Hematopoietic multipotent progenitor cell (in vitro differentiated cells): ENCODE results near the gene TMEM269. TPM values are rescaled to one million over a fixed set of nuclear protein-coding genes. Genes with fewer than 3 reads are reported as not detected.

Experiments
- DNase-seq, 3 donors: peaks; one replicate each; pipeline ENCODE4 v3.0.0-alpha.2; 2011 to 2015; ENCODE audit warnings: low read depth in 2 of 3, low spot score in 2 of 3
- total RNA-seq: library from RNA; depleted of rRNA; stranded (reverse); fragments of >200 nt; gene quantifications from one replicate; pipeline ENCODE4 v1.2.3, GENCODE V29; 2012

Gene TMEM269
- total RNA-seq, 1 donor, result under 0.01 TPM

- DNase-seq, result peak; percentile 69 to 97 (median 94)
These were observed 61.7 kb downstream of the TMEM269 start, which contains the start of gene ZNF691 for GRCh38 chr1:42846257-42847110. ZNF691 (plus strand) TSS chr1:42846613; CDS start chr1:42849659, 3,046 bp downstream.

GRCh38 chr1:42847111-42847595 lies 62.4 kb downstream of the TMEM269 start:
- no peak for DNase-seq

GRCh38 chr1:42847721-42848460 lies 63.1 kb downstream of the TMEM269 start:
- DNase-seq, result no peak

GRCh38 chr1:42848823-42849537 lies 64.2 kb downstream of the TMEM269 start:
- DNase-seq, result no peak

GRCh38 chr1:42849944-42850343 lies 65.2 kb downstream of the TMEM269 start:
- DNase-seq, result no peak

Other genes with a start within 250 kb of the TMEM269 start
- 18.0 TPM for gene PPIH, start 126.6 kb upstream of the TMEM269 start, total RNA-seq
- gene YBX1, start 102.6 kb upstream of the TMEM269 start, total RNA-seq, result 347 TPM
- gene CLDN19, start 44.8 kb upstream of the TMEM269 start, total RNA-seq, result under 0.01 TPM
- 62.7 TPM for gene P3H1, start 18.0 kb upstream of the TMEM269 start, total RNA-seq
- gene C1orf50, start 17.7 kb upstream of the TMEM269 start, total RNA-seq, result 2.4 TPM
- gene ERMAP, start 32.1 kb downstream of the TMEM269 start, total RNA-seq, result 9.7 TPM
- 7.0 TPM for gene SVBP, start 32.4 kb downstream of the TMEM269 start, total RNA-seq
- gene ZNF691, start 61.6 kb downstream of the TMEM269 start, total RNA-seq, result 14.8 TPM
- 83.5 TPM for gene SLC2A1, start 173.9 kb downstream of the TMEM269 start, total RNA-seq